Neural progenitor cell (in vitro differentiated cells): ENCODE results near the gene C1GALT1. TPM values are rescaled to one million over a fixed set of nuclear protein-coding genes. Genes with fewer than 3 reads are reported as not detected.

Source experiments
- DNase-seq: peaks from one replicate; pipeline ENCODE4 v3.0.0-alpha.2; 2016; ENCODE audit warnings: low spot score
- H2AFZ ChIP-seq: fragments of 200-600 bp; sonication (generic); replicated peaks from 2 replicates; pipeline ENCODE4 v1.6.1; 2016; ENCODE audit warnings: antibody characterized with exemption
- H3F3A ChIP-seq: fragments of 200-600 bp; sonication (generic); 2 replicates; pipeline ENCODE4 v1.6.1; 2016; ENCODE audit warnings: antibody characterized with exemption, low read depth
- H3K27ac ChIP-seq: fragments of 200-600 bp; sonication (generic); 2 replicates; pipeline ENCODE4 v1.5.1; 2016; ENCODE audit warnings: mild to moderate bottlenecking
- H3K27me3 ChIP-seq: fragments of 200-600 bp; sonication (generic); 2 replicates; pipeline ENCODE4 v1.6.1; 2016; ENCODE audit warnings: mild to moderate bottlenecking, moderate library complexity
- H3K36me3 ChIP-seq: fragments of 200-600 bp; sonication (generic); 2 replicates; pipeline ENCODE4 v1.5.1; 2016
- H3K4me1 ChIP-seq: fragments of 200-600 bp; sonication (generic); 2 replicates; pipeline ENCODE4 v1.6.1; 2016; ENCODE audit warnings: mixed run types
- H3K4me2 ChIP-seq: fragments of 200-600 bp; sonication (generic); 2 replicates; pipeline ENCODE4 v1.6.1; 2016
- H3K4me3 ChIP-seq: fragments of 200-600 bp; sonication (generic); 2 replicates; pipeline ENCODE4 v1.5.1; 2016
- H3K79me2 ChIP-seq: fragments of 200-600 bp; sonication (generic); 2 replicates; pipeline ENCODE4 v1.6.1; 2016; ENCODE audit warnings: low read depth
- H3K9ac ChIP-seq: fragments of 200-600 bp; sonication (generic); 2 replicates; pipeline ENCODE4 v1.6.1; 2016
- H3K9me3 ChIP-seq: fragments of 200-600 bp; sonication (generic); 2 replicates; pipeline ENCODE4 v1.5.1; 2016; ENCODE audit warnings: low read depth
- H4K20me1 ChIP-seq: fragments of 200-600 bp; sonication (generic); 2 replicates; pipeline ENCODE4 v1.6.1; 2016; ENCODE audit warnings: low read depth
- H3K27ac Mint-ChIP-seq: 3 replicates; pipeline ENCODE4 v1.8.0; 2021; ENCODE audit warnings: mixed read lengths
- H3K27me3 Mint-ChIP-seq: 2 replicates; pipeline ENCODE4 v1.8.0; 2022; ENCODE audit warnings: low read depth, mild to moderate bottlenecking, inconsistent platforms, moderate library complexity, mixed read lengths; ENCODE audit not compliant: insufficient read depth
- H3K36me3 Mint-ChIP-seq: 3 replicates; pipeline ENCODE4 v1.8.0; 2021; ENCODE audit warnings: mixed read lengths
- H3K4me1 Mint-ChIP-seq: 3 replicates; pipeline ENCODE4 v1.8.0; 2021; ENCODE audit warnings: mixed read lengths
- H3K4me3 Mint-ChIP-seq: 3 replicates; pipeline ENCODE4 v1.8.0; 2021; ENCODE audit warnings: mild to moderate bottlenecking, moderate library complexity, mixed read lengths
- H3K9me3 Mint-ChIP-seq: 3 replicates; pipeline ENCODE4 v1.8.0; 2020; ENCODE audit warnings: mixed read lengths
- CTCF ChIP-seq: fragments of 200-600 bp; sonication (generic); IDR thresholded peaks from 2 replicates; pipeline ENCODE4 v1.5.1; 2017; ENCODE audit warnings: antibody characterized with exemption, mild to moderate bottlenecking
- EZH2 ChIP-seq: fragments of 200-600 bp; sonication (generic); IDR thresholded peaks from 2 replicates; pipeline ENCODE4 v1.6.1; 2017; ENCODE audit warnings: antibody characterized with exemption, mild to moderate bottlenecking, moderate library complexity
- EZH2phosphoT487 ChIP-seq: fragments of 200-600 bp; sonication (generic); IDR thresholded peaks from 2 replicates; pipeline ENCODE4 v1.6.1; 2017; ENCODE audit warnings: antibody characterized with exemption
- total RNA-seq: library from RNA; depleted of rRNA; stranded (reverse); fragments of >200 nt; gene quantifications from 2 replicates; pipeline ENCODE4 v1.2.3, GENCODE V29; 2015; ENCODE audit warnings: low replicate concordance

Gene C1GALT1
- total RNA-seq, 1 donor from 2014 or later: 59.2 TPM

DNA sequence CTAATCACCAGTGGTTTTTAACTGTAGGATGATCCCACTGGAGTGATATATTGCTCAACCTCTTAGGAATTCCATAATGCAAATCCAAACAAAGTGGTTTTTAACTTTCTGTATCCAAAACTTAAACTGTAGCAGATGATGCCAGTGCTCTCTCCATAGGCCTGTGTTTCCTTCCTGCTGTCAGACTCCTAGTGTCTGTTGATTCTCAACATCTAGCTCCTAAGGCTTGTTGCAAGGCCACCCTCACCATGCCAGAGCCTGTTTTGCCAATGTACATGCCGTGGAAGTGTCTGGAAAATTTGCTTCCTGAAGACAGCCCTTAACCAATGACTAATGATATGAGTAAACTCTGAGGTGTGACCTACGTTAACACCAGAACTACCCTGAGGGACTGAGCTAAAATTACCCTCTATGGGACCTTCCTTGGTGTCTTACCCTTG, 39.3 kb downstream of the C1GALT1 start:
- Histone ChIP-seq H3K79me2 (peaks cover 51% of the 10 kb centered on the region), H3K4me3 (no peak overlapping the region), H3K27ac (no peak overlapping the region), H3K9ac (no peak overlapping the region), H3K36me3 (no peaks in the 10 kb centered on the region), H2AFZ (no peak overlapping the region), H3F3A (no peaks in the 10 kb centered on the region), H3K9me3 (no peaks in the 10 kb centered on the region), H4K20me1 (no peaks in the 10 kb centered on the region), H3K27me3 (no peaks in the 10 kb centered on the region), H3K4me2 (no peak overlapping the region), H3K4me1 (no peaks in the 10 kb centered on the region)
- no peak for TF ChIP-seq CTCF
- no peak for TF ChIP-seq EZH2phosphoT487
- TF ChIP-seq EZH2: no peak
- H3K9me3 Mint-ChIP-seq: peaks cover 8% of the 10 kb centered on the region
- DNase-seq: no peak
- H3K4me3 Mint-ChIP-seq: no peak overlapping the region
- H3K4me1 Mint-ChIP-seq: no peaks in the 10 kb centered on the region
- H3K36me3 Mint-ChIP-seq: peaks cover 26% of the 10 kb centered on the region
- no peaks in the 10 kb centered on the region for H3K27me3 Mint-ChIP-seq
- no peak overlapping the region for H3K27ac Mint-ChIP-seq

- no peaks in the 10 kb centered on the region for H3K27me3 Mint-ChIP-seq
- H3K36me3 ChIP-seq: no peaks in the 10 kb centered on the region
- TF ChIP-seq EZH2: no peak
- no peak for TF ChIP-seq EZH2phosphoT487
- no peak for TF ChIP-seq CTCF
- no peaks in the 10 kb centered on the region for H4K20me1 ChIP-seq
- H3K9ac ChIP-seq: no peak overlapping the region
- H3K27ac Mint-ChIP-seq: no peak overlapping the region
- no peak overlapping the region for H3K4me2 ChIP-seq
- no peaks in the 10 kb centered on the region for H3F3A ChIP-seq
- H3K36me3 Mint-ChIP-seq: peaks cover 15% of the 10 kb centered on the region
- no peak overlapping the region for H3K4me3 Mint-ChIP-seq
- H3K27ac ChIP-seq: no peak overlapping the region
- no peaks in the 10 kb centered on the region for H3K9me3 ChIP-seq
- no peaks in the 10 kb centered on the region for H3K27me3 ChIP-seq
- H3K4me1 Mint-ChIP-seq: no peaks in the 10 kb centered on the region
- DNase-seq: no peak
- no peaks in the 10 kb centered on the region for H3K4me1 ChIP-seq
- peaks cover 48% of the 10 kb centered on the region for H3K79me2 ChIP-seq
- H3K9me3 Mint-ChIP-seq: peaks cover 5% of the 10 kb centered on the region
- no peak overlapping the region for H3K4me3 ChIP-seq
- no peak overlapping the region for H2AFZ ChIP-seq
Observed at GRCh38 chr7:7223250-7223649, 40.9 kb downstream of the C1GALT1 start.

DNA sequence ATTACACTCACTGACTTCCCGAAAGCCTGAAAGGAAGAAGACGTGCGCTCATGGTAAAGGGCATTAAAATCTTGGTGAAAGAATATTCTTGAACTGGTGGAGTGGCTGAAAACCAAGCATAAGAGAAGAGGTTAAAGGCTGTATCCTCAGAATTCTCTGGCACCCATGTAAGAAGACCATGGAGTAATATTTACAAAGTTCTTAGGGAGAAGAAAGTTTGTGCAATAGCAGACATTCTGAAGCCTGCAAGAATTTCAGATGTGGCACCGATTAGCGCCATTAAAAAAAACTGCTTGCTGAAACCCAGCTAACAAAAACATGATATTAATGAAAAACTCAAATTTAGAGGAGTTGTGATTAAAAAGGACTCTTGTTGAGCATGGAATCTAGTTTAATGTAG, 44.1 kb downstream of the C1GALT1 start:
- TF ChIP-seq EZH2: no peak
- TF ChIP-seq EZH2phosphoT487: no peak
- no peak for TF ChIP-seq CTCF
- Mint-ChIP-seq H3K4me1 (no peaks in the 10 kb centered on the region), H3K9me3 (peaks cover 6% of the 10 kb centered on the region), H3K36me3 (peaks cover 6% of the 10 kb centered on the region), H3K27me3 (no peaks in the 10 kb centered on the region), H3K27ac (no peak overlapping the region), H3K4me3 (no peak overlapping the region)
- Histone ChIP-seq H3K4me1 (no peaks in the 10 kb centered on the region), H3K27me3 (no peaks in the 10 kb centered on the region), H3K9ac (no peak overlapping the region), H3K4me3 (no peak overlapping the region), H3K79me2 (peaks cover 64% of the 10 kb centered on the region), H3K36me3 (peaks cover 11% of the 10 kb centered on the region), H3K4me2 (no peak overlapping the region), H2AFZ (no peak overlapping the region), H3K9me3 (peaks cover 8% of the 10 kb centered on the region), H4K20me1 (no peaks in the 10 kb centered on the region), H3K27ac (no peak overlapping the region), H3F3A (peaks cover 3% of the 10 kb centered on the region)
- no peak for DNase-seq
